HUES6 (cell line): Measurements from ENCODE around the gene SERPINB1.
"Not testable (repeated sequence)": the region's sequence is repeated elsewhere in the genome, so short reads cannot be mapped to it uniquely, and the experiment has no call there.

Experiments
- H3K27ac ChIP-seq: 2 replicates; pipeline ENCODE4 v1.7.0; 2013; ENCODE audit warnings: low read depth, mild to moderate bottlenecking, low read length, inconsistent platforms
- H3K27me3 ChIP-seq: 2 replicates; pipeline ENCODE4 v1.6.1; 2013; ENCODE audit warnings: low read length; ENCODE audit not compliant: control insufficient read depth, insufficient read depth
- H3K36me3 ChIP-seq: 2 replicates; pipeline ENCODE4 v1.6.1; 2013; ENCODE audit warnings: low read length; ENCODE audit not compliant: control insufficient read depth, insufficient read depth
- H3K4me1 ChIP-seq: 2 replicates; pipeline ENCODE4 v1.6.1; 2013; ENCODE audit warnings: low read length; ENCODE audit not compliant: control insufficient read depth, insufficient read depth
- H3K4me3 ChIP-seq: 2 replicates; pipeline ENCODE4 v1.5.1; 2013; ENCODE audit warnings: low read depth, low read length
- H3K9ac ChIP-seq: one replicate; pipeline ENCODE4 v1.6.1; 2013; ENCODE audit warnings: mild to moderate bottlenecking, low read length
- H3K9me3 ChIP-seq: 2 replicates; pipeline ENCODE4 v1.6.1; 2013; ENCODE audit warnings: low read depth, low read length; ENCODE audit not compliant: control insufficient read depth, insufficient read depth

Gene SERPINB1

DNA sequence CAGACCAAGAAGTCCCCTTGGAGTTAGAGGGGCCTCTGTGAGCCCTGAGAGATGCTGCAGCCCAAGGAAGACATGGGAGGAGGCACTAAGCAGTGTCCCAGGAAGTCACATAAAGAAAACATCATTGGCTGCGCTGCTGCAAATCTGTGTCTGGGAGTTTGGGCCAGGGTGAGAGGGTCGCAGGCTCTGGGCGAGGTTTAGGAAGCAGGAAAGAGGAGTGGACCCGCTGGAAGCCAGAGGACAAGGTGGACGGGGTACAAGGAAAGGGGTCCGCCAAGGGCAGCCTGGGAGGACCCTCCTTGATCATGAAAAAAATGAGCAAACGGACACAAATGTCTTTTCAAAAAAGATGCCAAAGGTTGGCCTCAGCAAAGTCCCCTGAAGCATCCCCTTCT lies 15.5 kb upstream of the SERPINB1 start:
- Histone ChIP-seq H3K4me3 (no peak overlapping the region), H3K4me1 (peaks cover 43% of the 10 kb centered on the region), H3K27ac (no peak overlapping the region; the same call in 1 of the 2 replicates)

DNA sequence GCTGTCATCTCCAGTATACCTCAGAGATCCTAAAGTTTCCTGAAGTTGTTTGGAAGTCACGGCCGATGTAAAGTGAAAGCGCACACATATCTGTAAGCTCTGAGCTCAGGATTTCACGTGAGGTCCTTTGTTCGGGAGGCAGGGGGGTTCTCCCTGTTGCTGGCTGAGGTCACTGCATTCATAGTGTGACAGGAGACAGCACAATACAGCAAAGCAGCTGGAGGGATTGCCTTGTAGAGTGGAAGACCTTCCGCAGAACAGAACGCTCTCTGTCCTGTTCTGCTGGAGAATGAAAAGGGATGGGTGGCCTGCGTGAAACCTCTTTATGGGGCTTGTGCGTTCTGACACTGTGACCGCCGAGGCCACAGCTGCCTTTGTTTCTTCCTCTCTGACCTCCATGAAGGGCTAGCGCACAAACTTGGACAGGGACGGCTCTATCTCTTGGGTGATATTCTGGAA lies 13.4 kb upstream of the SERPINB1 start:
- Histone ChIP-seq H3K36me3 (no peaks in the 10 kb centered on the region), H3K27ac (peak overlapping the region; percentile 93; the same call in 1 of the 2 replicates), H3K4me1 (peaks cover 46% of the 10 kb centered on the region), H3K4me3 (no peak overlapping the region), H3K27me3 (no peaks in the 10 kb centered on the region), H3K9me3 (no peaks in the 10 kb centered on the region), H3K9ac (peak overlapping the region; percentile 4)

More for the DNA sequence above, 15.5 kb upstream of the SERPINB1 start:
- no peaks in the 10 kb centered on the region for H3K9me3 ChIP-seq
- H3K9ac ChIP-seq: no peak overlapping the region
- no peaks in the 10 kb centered on the region for H3K36me3 ChIP-seq
- H3K27me3 ChIP-seq: no peaks in the 10 kb centered on the region

DNA sequence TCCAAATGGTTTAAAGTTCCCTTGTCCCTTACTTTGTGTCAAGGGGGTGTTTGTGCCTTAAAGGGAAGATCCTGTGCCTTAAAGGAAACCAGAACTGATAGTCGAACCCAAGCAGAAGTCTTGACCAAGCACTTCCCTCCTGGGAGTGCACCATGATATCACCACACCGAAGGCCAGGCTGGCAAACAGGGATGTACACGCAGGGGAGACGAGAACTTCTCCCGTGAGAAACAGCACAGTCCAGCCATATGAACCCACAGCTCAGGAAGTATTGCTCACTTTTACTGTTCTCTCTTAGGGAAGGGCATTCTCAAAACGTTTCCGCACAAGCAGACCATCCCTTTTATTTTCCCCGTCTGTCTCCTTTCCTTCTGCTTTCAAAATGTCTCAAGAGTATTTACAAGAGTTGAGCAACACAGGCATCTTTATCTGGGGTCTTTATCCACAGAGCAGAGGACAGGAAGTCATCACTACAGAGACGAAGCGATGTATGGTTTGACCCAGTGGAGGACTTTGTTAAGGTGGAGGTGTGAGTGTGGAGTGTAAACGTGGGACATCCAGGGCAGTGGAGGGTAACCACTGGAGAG lies 12.8 kb upstream of the SERPINB1 start:
- Histone ChIP-seq H3K27ac (peak overlapping the region; percentile 93; the same call in 1 of the 2 replicates), H3K9me3 (no peaks in the 10 kb centered on the region), H3K9ac (peak overlapping the region; percentile 86), H3K36me3 (no peaks in the 10 kb centered on the region), H3K27me3 (no peaks in the 10 kb centered on the region), H3K4me1 (peaks cover 46% of the 10 kb centered on the region), H3K4me3 (peak overlapping the region; percentile 48; the same call in 1 of the 2 replicates)

DNA sequence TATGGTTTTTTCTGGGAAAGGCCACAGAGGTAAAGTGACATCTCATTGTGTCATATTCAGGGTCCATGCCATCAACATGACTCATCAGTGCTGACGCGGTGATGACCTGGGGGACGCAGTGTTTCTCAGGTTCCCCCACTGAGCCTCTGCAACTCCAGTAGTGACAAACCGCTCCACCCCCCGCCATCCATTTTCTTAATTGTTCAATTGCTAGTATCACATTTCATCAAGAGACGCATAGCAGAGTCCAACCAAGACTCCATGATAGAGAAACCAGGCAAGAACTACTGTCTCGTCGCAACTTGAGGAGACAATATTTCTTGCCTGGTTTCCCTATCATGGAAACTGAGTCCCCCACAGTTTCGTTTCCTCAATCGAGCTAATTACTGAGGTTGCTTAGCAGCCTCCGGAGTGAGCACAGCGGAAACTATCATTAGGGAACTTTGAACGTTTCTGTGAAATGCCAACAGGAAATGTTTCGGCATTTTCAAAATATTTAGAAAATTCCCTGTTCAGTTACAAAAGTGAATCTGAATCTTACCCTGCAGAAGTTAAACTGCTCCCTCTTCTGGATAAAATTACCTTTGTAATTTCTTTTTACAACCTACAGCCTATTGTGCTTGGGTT lies 12.2 kb upstream of the SERPINB1 start:
- Histone ChIP-seq H3K9ac (peak overlapping the region; percentile 86), H3K9me3 (no peaks in the 10 kb centered on the region), H3K36me3 (no peaks in the 10 kb centered on the region), H3K4me3 (peak overlapping the region; percentile 48), H3K27me3 (no peaks in the 10 kb centered on the region), H3K4me1 (peaks cover 50% of the 10 kb centered on the region), H3K27ac (peak overlapping the region; percentile 93; the same call in 1 of the 2 replicates)

DNA sequence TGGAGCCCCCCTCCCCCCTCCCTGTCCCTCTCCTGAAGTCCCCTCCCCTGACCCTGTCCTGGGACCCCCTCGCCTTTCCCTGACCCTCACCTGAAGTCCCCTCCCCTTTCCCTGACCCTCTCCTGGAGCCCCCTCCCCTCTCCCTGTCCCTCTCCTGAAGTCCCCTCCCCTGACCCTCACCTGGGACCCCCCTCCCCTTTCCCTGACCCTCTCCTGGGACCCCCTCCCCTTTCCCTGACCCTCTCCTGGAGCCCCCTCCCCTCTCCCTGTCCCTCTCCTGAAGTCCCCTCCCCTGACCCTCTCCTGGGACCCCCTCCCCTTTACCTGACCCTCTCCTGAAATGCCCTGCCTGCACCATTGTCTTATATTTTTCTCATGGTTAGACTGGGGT lies 11.7 kb upstream of the SERPINB1 start:
- peak overlapping the region; percentile 93; the same call in 1 of the 2 replicates for H3K27ac ChIP-seq
- peak overlapping the region; percentile 48 for H3K4me3 ChIP-seq
- not testable (repeated sequence) for H3K36me3 ChIP-seq, H3K9me3 ChIP-seq, H3K9ac ChIP-seq, H3K27me3 ChIP-seq
- peaks cover 50% of the 10 kb centered on the region for H3K4me1 ChIP-seq

DNA sequence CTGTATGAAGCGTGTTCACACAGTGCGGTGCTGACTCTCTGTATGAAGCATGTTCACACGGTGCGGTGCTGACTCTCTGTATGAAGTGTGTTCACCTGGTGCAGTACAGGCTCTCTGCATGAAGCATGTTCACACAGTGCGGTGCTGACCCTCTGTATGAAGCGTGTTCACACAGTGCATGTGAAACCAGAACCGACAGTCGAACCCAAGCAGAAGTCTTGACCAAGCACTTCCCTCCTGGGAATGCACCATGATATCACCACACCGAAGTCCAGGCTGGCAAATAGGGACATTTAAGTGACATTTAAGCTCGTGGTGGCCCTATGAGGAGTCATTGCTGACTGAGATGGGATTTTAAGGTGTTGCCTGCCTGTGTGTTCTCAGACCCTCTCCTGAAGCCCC lies 11.3 kb upstream of the SERPINB1 start:
- Histone ChIP-seq H3K9ac (no peak overlapping the region), H3K27ac (peak overlapping the region; percentile 19; the same call in 1 of the 2 replicates), H3K27me3 (no peaks in the 10 kb centered on the region), H3K4me1 (peaks cover 51% of the 10 kb centered on the region), H3K4me3 (no peak overlapping the region), H3K9me3 (no peaks in the 10 kb centered on the region), H3K36me3 (no peaks in the 10 kb centered on the region)

DNA sequence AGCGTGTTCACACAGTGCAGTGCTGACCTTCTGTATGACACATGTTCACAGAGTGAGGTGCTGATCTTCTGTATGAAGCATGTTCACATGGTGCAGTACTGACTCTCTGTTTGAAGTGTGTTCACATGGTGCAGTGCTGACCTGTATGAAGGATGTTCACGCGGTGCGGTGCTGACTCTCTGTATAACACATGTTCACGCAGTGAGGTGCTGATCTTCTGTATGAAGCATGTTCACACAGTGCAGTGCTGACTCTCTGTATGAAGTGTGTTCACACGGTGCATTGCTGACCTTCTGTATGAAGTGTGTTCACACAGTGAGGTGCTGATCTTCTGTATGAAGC lies 10.8 kb upstream of the SERPINB1 start:
- peaks cover 46% of the 10 kb centered on the region for H3K4me1 ChIP-seq
- H3K27me3 ChIP-seq: no peaks in the 10 kb centered on the region
- no peak overlapping the region for H3K27ac ChIP-seq
- H3K36me3 ChIP-seq: no peaks in the 10 kb centered on the region
- no peak overlapping the region for H3K9ac ChIP-seq
- H3K4me3 ChIP-seq: no peak overlapping the region
- H3K9me3 ChIP-seq: no peaks in the 10 kb centered on the region

DNA sequence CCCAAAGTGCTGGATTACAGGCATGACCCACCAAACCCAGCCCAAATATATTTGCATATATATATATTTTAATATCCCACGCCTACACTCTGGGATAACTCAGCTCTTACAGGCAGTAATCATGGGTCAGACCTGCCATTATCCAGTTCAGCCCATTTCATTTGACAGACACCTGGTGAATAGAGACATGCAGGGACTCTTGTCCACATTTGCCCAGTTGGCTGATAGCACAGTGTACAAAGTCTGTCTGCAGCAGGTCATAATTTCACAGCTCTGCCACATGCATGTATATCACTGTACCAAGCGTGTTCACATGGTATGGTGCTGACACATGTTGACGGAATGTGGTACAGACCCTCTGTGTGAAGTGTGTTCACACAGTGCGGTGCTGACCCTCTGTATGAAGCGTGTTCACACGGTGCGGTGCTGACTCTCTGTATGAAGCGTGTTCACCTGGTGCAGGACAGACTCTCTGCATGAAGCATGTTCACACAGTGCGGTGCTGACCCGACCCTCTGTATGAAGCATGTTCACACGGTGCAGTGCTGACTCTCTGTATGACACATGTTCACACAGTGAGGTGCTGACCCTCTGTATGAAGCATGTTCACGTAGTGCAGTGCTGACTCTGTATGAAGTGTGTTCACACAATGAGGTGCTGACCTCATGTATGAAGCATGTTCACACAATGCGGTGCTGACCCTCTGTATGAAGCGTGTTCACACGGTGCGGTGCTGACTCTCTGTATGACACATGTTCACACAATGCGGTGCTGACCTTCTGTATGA lies 10.3 kb upstream of the SERPINB1 start:
- H3K36me3 ChIP-seq: no peaks in the 10 kb centered on the region
- H3K9me3 ChIP-seq: no peaks in the 10 kb centered on the region
- H3K27me3 ChIP-seq: no peaks in the 10 kb centered on the region
- peaks cover 43% of the 10 kb centered on the region for H3K4me1 ChIP-seq
- no peak overlapping the region for H3K4me3 ChIP-seq
- H3K27ac ChIP-seq: no peak overlapping the region
- H3K9ac ChIP-seq: no peak overlapping the region

DNA sequence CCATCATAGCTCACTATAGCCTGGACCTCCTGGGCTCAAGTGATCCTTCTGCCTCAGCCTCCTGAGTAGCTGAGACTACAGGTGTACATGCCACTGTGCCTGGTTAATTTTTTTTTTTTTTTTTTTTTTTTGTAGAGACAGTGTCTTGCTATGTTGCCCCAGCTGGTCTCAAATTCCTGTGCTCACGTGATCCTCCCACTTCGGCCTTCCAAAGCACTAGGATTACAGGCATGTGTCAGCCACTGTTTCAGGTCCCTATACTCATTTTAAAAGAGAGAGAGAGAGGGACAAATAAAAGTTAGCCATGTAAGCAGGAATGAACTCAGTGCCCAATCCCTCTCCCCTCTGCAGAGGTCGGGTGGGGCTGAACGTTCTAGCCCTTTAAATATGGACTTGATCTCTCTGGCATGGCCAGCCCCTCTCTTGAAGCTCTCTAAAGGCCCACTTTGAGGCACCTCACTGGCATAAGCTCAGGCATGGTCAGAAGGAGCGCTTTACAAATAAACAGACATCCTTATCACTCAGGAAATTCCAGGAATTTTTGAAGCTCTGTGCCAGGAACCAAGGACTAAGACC lies 9.0 kb upstream of the SERPINB1 start:
- H3K4me1 ChIP-seq: peaks cover 49% of the 10 kb centered on the region
- no peak overlapping the region for H3K9ac ChIP-seq
- H3K27me3 ChIP-seq: no peaks in the 10 kb centered on the region
- no peak overlapping the region for H3K27ac ChIP-seq
- H3K4me3 ChIP-seq: no peak overlapping the region
- no peaks in the 10 kb centered on the region for H3K9me3 ChIP-seq
- no peaks in the 10 kb centered on the region for H3K36me3 ChIP-seq

DNA sequence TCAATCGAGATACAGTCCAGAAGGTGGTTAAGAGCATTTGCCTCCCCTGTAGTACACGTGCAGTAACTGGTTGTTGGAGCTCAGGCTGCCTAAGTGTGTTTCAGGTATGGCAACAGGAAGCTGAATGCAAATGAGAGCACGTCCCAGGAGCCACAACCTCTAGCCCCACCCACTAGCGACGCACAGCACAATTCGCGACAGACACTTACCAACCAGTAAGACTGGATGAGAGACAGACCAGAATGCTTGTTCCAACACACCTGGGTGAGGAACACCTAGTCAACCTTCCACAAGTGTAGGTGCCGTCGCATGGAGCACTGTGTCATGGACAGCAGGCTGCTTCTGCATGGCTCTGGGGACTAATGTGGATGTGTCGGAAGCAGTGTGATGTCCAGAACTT lies 7.2 kb upstream of the SERPINB1 start:
- peak overlapping the region; percentile 8; the same call in 1 of the 2 replicates for H3K27ac ChIP-seq
- H3K9ac ChIP-seq: peak overlapping the region; percentile 2
- no peak overlapping the region for H3K4me3 ChIP-seq

DNA sequence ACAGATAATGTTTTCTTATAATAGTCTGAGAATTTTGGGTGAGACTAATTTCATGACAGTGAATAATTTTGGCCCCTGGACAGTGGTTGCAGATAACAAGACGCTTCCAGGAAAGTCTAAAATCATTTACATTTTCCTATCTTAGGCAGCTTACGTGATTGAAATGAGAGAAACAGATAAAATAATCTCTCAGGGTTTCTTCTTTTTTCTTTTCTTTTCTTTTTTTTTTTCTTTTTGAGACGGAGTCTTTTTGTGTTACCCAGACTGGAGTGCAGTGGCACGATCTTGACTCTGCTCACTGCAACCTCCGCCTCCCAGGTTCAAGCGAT lies 4.2 kb upstream of the SERPINB1 start:
- Histone ChIP-seq H3K36me3 (no peaks in the 10 kb centered on the region), H3K4me1 (peaks cover 26% of the 10 kb centered on the region), H3K9ac (no peak overlapping the region), H3K9me3 (peaks cover 3% of the 10 kb centered on the region; the same call in 1 of the 2 replicates), H3K27ac (no peak overlapping the region), H3K4me3 (no peak overlapping the region), H3K27me3 (no peaks in the 10 kb centered on the region)

More for the DNA sequence above, 7.2 kb upstream of the SERPINB1 start:
- H3K4me1 ChIP-seq: peaks cover 32% of the 10 kb centered on the region
- H3K27me3 ChIP-seq: no peaks in the 10 kb centered on the region
- H3K36me3 ChIP-seq: no peaks in the 10 kb centered on the region
- peaks cover 3% of the 10 kb centered on the region; the same call in 1 of the 2 replicates for H3K9me3 ChIP-seq
